ENCODE results near the gene PDLIM7.

The PDLIM7 gene

GRCh38 chr5:177476531-177477233, 20.7 kb downstream of the PDLIM7 start:
- TF ChIP-seq ARNT (IDR thresholded peaks at IDR 0.05): no peak
- no peak for TF ChIP-seq ELF4 (IDR thresholded peaks at IDR 0.05)
- TF ChIP-seq FOXK2 (IDR thresholded peaks at IDR 0.05): no peak
- TF ChIP-seq NFRKB (IDR thresholded peaks at IDR 0.05): no peak
- TF ChIP-seq ZNF384 (IDR thresholded peaks at IDR 0.05): no peak
- TF ChIP-seq PKNOX1 (IDR thresholded peaks at IDR 0.05): no peak
- TF ChIP-seq LEF1 (IDR thresholded peaks at IDR 0.05; ENCODE audit: borderline replicate concordance): no peak
- TF ChIP-seq HDGF (IDR thresholded peaks at IDR 0.05; ENCODE audit: borderline replicate concordance): no peak
- TF ChIP-seq FOXM1 (IDR thresholded peaks at IDR 0.05; ENCODE audit: borderline replicate concordance): no peak
- TF ChIP-seq SUZ12 (IDR thresholded peaks at IDR 0.05): no peak
- no peak for TF ChIP-seq BHLHE40 (IDR thresholded peaks at IDR 0.05; ENCODE audit: borderline replicate concordance)
- TF ChIP-seq SP1 (IDR thresholded peaks at IDR 0.05): no peak
- no peak for TF ChIP-seq TARDBP (IDR thresholded peaks at IDR 0.05)
- no peak for TF ChIP-seq CTBP1 (IDR thresholded peaks at IDR 0.05; ENCODE audit: borderline replicate concordance)
- TF ChIP-seq L3MBTL2 (conservative IDR thresholded peaks at IDR 0.05): no peak
- no peak for TF ChIP-seq FOXA1 (IDR thresholded peaks at IDR 0.05)
- DNase-seq (ENCODE audit: extremely low spot score): no peak
- ChIA-PET CTCF (interaction anchor here (1.5 to 1.9 kb wide), 2 partner anchors 24 to 106 kb away, joined by 4 to 5 read pairs; no protein-coding TSS in a partner anchor), POLR2A (interaction anchor here (1.0 to 2.1 kb wide), 4 partner anchors 19 to 40 kb away, joined by 4 to 6 read pairs (median 5); partner anchors contain the start of genes DDX41 and PDLIM7)

GRCh38 chr5:177475563-177476427, 21.6 kb downstream of the PDLIM7 start:
- ChIA-PET CTCF (interaction anchor here (1.5 kb wide), 1 partner anchor 25 kb away, joined by 4 read pairs; no protein-coding TSS in a partner anchor), POLR2A (interaction anchor here (1.0 to 2.1 kb wide), 5 partner anchors 12 to 41 kb away, joined by 3 to 6 read pairs (median 5); partner anchors contain the start of genes DDX41 and PDLIM7)
- TF ChIP-seq LEF1 (IDR thresholded peaks at IDR 0.05; ENCODE audit: borderline replicate concordance): no peak
- no peak for TF ChIP-seq BHLHE40 (IDR thresholded peaks at IDR 0.05; ENCODE audit: borderline replicate concordance)
- no peak for TF ChIP-seq SUZ12 (IDR thresholded peaks at IDR 0.05)
- no peak for TF ChIP-seq SP1 (IDR thresholded peaks at IDR 0.05)
- no peak for TF ChIP-seq L3MBTL2 (conservative IDR thresholded peaks at IDR 0.05)
- no peak for DNase-seq (ENCODE audit: extremely low spot score)

GRCh38 chr5:177474846-177475562, 22.4 kb downstream of the PDLIM7 start:
- ChIA-PET POLR2A (interaction anchor here (1.2 to 2.1 kb wide), 2 partner anchors 13 to 20 kb away, joined by 3 to 5 read pairs; no protein-coding TSS in a partner anchor), CTCF (interaction anchor here (1.5 kb wide), 1 partner anchor 26 kb away, joined by 4 read pairs; no protein-coding TSS in a partner anchor)
- DNase-seq (ENCODE audit: extremely low spot score): no peak
- TF ChIP-seq TARDBP (IDR thresholded peaks at IDR 0.05) (no peak), ELF4 (IDR thresholded peaks at IDR 0.05) (no peak), ARNT (IDR thresholded peaks at IDR 0.05) (no peak), SP1 (IDR thresholded peaks at IDR 0.05) (no peak), LEF1 (IDR thresholded peaks at IDR 0.05; ENCODE audit: borderline replicate concordance) (no peak), FOXM1 (IDR thresholded peaks at IDR 0.05; ENCODE audit: borderline replicate concordance) (no peak), FOXA1 (IDR thresholded peaks at IDR 0.05) (no peak), PKNOX1 (IDR thresholded peaks at IDR 0.05) (no peak), L3MBTL2 (conservative IDR thresholded peaks at IDR 0.05) (no peak), SUZ12 (IDR thresholded peaks at IDR 0.05) (no peak), CTBP1 (IDR thresholded peaks at IDR 0.05; ENCODE audit: borderline replicate concordance) (no peak), NFRKB (IDR thresholded peaks at IDR 0.05) (no peak), HDGF (IDR thresholded peaks at IDR 0.05; ENCODE audit: borderline replicate concordance) (no peak), BHLHE40 (IDR thresholded peaks at IDR 0.05; ENCODE audit: borderline replicate concordance) (no peak), FOXK2 (IDR thresholded peaks at IDR 0.05) (no peak), ZNF384 (IDR thresholded peaks at IDR 0.05) (no peak)

GRCh38 chr5:177474002-177474476, 23.4 kb downstream of the PDLIM7 start:
- TF ChIP-seq CTBP1 (IDR thresholded peaks at IDR 0.05; ENCODE audit: borderline replicate concordance) (no peak), BHLHE40 (IDR thresholded peaks at IDR 0.05; ENCODE audit: borderline replicate concordance) (no peak), ELF4 (IDR thresholded peaks at IDR 0.05) (no peak), PKNOX1 (IDR thresholded peaks at IDR 0.05) (no peak), LEF1 (IDR thresholded peaks at IDR 0.05; ENCODE audit: borderline replicate concordance) (no peak), FOXA1 (IDR thresholded peaks at IDR 0.05) (no peak)
- no peak for DNase-seq (ENCODE audit: extremely low spot score)
- POLR2A ChIA-PET: interaction anchor here (0.7 to 1.7 kb wide), 4 partner anchors 20 to 48 kb away, joined by 3 to 7 read pairs (median 4); partner anchors contain the start of genes DDX41 and GRK6
- CTCF ChIA-PET: interaction anchor here (0.6 kb wide), 1 partner anchor 17 kb away, joined by 3 read pairs; no protein-coding TSS in a partner anchor

Data from HEK293T (cell line).